Hematopoietic multipotent progenitor cell treated with erythropoietin and hydrocortisone succinate and interleukin-3 and kit ligand, for 8 days (in vitro differentiated cells): ENCODE data around the gene TMEM213.

ENCODE experiments used
- DNase-seq: peaks from one replicate; pipeline ENCODE4 v3.0.0-alpha.2; 2015

Gene TMEM213

DNA sequence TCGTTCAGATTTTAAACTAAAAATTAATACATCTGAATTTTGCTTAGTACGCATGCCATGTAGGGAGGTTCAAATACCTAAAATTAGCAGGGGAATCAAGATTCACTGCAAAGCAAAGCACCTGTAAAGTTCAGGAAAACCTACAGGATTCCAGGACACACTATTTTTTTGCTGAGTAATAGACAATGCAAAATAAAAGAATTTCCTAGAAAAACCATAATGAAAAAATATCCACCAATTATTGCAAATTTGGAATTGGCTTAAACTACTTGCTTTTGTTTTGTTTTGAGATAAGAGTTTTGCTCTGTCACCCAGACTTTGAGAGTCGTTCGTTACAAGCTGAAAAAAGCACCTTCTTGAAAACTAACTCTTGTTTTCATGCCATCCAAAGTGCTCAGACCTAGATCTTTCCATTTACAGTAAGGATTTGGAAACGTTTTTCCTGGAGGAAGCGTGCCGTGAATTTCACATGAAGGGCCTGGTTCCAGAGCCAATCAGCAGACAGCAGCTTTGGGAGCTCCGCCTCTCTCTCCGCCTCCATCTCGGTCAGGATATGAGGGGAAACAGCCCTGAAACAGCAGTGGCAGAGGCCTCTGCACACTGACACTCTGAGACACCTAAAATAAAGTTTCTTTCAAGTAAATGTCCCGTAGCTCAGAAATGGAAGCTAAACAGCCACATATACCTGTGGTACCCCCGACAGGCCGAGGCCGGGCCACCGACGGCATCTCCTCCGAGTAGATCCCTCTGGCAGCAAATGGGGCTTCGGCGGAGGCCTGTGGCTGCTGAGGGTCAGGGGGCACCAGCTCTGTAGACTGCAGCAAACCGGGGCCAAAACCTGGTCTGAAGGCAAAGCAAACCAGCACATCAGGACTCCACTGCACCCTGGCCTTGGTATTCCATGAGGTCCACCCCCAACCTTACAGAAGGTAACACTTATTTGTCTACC lies 46.1 kb downstream of the TMEM213 start:
- DNase-seq, result no peak

GRCh38 chr7:138845711-138846110 lies 47.9 kb downstream of the TMEM213 start:
- DNase-seq, result no peak

GRCh38 chr7:138848056-138848980 lies 50.5 kb downstream of the TMEM213 start:
- DNase-seq, result no peak

GRCh38 chr7:138849701-138850100 lies 51.9 kb downstream of the TMEM213 start:
- no peak for DNase-seq

- no peak for DNase-seq
These were observed 54.7 kb downstream of the TMEM213 start for GRCh38 chr7:138852469-138852868.

DNA sequence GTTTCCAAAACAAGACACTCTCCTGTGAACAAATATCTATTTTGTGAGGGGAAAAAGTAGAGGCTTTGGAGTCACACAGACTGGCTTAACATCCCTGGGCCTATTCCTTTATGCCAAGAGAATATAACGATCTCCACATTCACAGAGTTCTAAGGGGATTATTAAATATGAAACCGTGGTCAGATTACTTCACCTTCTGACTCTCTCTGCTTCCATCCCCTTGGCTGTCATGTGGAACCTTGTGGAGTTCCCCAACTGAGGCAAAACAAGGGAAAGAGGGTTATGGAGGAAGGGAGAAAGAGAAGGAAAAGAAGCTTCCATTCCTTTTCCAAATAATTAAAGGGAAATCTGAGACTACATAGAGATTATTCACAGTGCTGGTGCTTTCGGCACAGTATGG lies 55.7 kb downstream of the TMEM213 start:
- DNase-seq, result no peak

GRCh38 chr7:138854115-138854645 lies 56.4 kb downstream of the TMEM213 start:
- DNase-seq, result no peak

DNA sequence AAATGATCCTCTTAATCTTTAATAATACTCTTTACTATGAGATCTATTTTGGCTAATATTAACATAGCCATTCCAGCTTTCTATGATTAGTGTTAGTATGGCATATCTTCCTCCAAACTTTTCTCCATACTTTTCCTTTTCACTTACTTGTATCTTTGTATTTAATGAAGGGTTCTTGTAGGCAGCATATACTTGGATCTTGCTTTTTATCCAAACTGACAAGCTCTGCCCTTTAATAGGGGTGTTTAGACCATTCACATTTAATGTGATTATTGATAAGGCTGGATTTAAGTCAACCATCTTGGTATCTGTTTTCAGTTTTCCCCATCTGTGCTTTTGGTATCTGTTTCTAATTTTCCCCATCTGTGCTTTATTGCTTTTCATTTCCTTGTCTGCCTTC lies 59.9 kb downstream of the TMEM213 start:
- DNase-seq, result no peak

DNA sequence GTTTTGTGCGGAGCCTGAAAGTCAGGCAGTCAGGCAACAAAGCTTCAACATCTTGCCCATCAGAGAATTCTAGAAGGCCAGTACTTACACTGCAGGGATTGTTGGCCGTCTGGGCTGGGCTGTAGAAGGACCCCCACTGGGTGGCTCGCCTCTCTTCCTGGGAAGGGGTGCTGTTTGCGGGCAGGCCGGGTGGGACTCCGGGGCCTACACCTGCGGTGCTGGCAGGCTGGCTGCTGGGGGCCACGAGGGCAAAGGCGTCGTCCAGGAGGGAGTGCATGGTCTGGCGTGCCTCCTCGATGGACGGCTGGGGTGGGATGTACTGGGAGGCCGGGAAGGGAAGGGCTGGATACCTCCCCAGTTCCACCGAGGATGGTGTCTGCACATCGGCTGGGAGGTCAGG lies 63.3 kb downstream of the TMEM213 start:
- no peak for DNase-seq

DNA sequence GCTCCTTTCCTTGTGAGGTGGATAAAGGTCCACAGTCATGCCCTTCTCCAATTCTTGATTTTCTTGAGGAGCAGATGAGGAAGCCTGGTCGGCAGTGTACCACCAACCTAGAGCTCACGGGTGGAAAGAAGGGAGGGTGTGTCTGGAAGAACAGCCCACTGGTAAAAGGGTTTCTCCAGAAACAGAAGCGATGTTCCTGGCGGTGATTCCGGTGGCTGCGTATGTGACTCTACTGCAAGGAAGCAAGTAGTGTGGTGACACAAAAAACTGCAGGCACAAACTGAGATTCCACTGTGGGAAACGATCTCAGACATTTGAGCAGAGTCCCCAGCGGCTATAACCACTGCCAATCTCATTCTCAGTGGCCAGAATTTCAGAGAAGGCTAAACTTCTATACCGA lies 66.1 kb downstream of the TMEM213 start:
- DNase-seq, result no peak

DNA sequence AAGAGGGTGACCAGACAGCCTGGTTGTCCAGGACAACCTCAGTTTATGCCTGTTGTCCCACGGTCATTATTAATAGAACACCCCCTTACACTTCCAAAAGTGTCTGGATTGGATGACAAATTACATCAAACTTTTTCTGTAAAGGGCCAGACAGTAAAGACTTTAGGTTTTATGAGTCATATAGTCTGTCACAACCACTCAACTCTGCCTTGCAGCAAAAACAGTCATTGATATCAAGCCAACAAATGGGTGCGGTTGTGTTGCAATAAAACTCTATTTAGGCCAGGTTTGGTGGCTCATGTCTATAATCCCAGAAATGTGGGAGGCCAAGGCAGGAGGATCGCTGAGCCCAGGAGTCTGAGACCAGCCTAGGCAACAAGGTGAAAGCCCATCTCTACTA lies 66.9 kb downstream of the TMEM213 start:
- DNase-seq, result peak; percentile 32

DNA sequence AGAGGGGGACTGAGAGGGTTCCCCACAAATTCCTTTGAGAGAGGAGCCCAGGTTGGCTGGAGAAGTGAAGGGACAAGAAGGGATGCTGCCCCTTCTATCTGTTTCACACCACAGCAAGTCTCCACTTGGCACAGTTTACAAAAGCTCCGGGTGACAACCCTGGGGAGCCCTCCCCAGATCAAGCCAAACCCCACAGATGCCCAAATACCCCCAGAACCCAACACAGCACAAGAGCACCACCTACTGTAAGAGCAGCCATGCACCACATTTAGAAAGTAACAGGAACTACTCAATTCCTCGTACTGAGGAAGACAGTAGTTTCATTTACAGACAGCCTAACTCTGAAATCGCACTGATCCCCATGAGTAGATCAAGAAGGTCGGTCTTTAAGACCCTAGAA lies 68.0 kb downstream of the TMEM213 start:
- DNase-seq, result peak; percentile 49

GRCh38 chr7:138866353-138866752 lies 68.6 kb downstream of the TMEM213 start:
- no peak for DNase-seq

DNA sequence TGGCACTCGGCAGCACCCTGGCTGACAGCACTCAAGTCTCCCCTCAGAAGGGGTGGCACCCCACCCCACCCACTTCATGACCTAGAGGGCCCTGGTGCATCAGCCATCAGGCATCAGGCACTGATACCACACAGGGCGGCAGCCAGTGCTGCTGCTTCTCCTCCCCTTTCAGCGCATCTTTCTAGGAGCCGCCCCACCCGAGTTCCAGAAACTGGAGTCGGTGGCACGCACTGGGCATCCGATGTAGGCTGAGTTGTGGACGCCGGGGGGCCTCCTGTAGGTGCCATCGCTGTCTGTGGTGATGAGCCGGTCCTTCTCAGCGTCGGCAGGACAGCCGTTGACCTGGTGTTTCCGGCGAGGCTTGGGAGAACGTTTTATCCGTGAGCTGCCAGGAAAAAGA lies 70.0 kb downstream of the TMEM213 start:
- no peak for DNase-seq

- no peak for DNase-seq
These were observed 70.9 kb downstream of the TMEM213 start for GRCh38 chr7:138868711-138869110.

DNA sequence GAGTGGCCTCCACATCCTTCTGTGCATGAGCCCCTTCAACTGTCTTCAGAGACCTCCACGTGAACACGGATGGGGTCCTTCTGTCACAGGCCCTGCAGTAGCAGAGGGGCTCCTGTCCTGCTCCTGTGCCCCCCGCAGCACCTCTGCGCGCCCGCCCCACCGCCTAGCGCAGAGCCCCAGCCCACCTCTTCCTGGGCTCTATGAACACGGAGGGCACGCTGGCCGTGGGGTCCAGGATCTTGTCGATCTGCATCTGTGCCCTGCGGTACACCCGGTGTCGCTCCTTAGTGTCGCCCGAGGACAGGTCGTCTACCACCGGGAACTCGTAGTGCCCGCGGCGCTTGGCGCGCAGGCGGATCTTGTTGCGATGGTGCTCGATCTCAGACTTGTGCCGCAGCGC lies 71.6 kb downstream of the TMEM213 start:
- DNase-seq, result no peak

DNA sequence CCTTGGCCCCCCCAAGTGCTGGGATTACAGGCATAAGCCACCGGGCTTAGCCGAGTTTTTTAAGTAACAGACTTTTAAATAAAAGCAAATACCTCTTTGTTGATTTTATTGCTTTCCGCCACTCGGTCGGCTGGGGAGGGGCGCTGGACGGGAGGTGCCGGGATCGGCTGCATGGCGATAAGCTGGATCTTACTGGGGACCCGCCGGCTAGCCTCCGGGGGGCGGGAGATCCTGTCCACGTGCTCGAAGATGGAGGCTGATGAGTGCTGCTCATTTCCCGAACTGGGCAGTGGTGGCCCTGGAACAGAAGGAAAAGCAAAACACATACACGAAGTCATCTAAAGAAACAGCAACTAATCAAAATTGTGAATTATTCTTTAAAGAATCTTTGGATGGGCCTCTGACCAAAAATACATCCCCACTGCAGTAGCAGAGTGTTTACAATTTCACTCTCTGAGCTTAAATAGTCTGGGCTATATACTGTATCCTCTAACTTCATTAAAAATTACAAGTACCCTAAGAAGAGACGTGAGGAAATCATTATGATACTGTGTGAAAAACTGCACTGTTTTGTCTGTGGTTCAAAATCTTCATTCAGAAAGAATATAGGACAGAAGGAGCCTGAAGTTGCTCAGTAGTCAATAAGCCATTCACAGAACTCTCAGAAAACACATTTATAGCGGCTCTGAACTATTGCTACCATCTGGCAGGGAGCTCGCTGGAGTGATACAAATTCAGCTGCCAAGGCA lies 73.4 kb downstream of the TMEM213 start:
- no peak for DNase-seq

DNA sequence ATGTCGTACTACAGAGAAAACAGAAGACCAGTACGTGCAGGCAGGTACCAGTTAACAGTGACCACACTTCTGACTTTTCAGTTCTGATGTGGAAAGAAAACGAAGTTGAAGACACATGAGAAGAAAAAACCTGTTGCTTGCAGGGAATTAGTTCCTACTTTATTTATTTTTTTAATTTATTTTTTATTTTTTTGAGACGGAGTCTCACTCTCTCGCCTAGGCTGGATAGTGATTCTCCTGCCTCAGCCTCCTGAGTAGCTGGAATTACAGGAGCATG lies 74.0 kb downstream of the TMEM213 start:
- no peak for DNase-seq

GRCh38 chr7:138872576-138872975 lies 74.8 kb downstream of the TMEM213 start:
- DNase-seq, result peak; percentile 38

DNA sequence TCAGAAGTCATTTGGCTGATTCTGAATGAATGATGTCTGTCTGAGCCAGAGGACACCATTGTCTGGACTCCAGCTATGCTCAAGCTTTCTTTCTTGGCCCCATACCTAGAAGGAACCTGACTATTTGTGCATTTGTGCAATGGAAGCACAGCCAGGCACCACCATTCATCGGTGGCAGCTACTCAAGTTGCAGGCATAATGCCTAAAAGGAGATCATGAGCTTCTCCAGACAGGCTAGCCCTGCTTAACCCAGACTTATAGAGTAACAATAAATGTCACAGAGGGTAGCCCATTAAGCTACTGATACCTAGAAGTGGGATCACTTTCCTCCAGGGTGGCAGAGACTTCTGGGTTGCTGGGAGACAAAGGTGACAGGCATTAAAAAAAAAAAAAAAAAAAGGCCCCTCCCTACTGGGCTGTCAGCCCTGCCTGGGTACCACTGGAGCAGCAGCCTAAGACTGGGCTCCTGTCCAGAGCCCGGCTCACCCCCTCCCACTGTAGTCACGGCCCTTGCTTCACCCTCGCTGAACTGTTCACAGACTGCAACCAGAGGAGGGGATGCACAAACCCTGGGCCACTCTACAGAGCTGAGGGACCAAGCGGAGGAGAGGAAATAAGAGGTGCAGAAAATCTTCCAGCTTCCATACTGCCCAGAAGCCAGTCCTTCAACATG lies 75.6 kb downstream of the TMEM213 start:
- DNase-seq, result no peak

DNA sequence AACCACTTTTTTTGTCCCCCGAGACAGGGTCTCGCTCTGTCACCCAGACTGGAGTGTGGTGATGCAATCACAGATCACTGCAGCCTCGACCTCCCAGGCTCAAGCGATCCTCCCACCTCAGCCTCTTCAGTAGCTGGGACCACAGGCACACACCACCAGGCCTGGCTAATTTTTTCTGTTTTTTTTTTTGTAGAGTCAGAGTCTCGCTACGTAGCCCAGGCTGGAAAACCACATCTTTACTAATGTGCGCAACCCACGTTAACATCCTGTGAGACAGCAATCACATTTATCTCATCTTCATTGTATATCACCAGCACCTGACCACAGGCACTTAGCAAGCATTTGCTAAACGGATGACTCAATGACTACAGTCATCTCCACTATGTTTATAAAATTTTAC lies 78.0 kb downstream of the TMEM213 start:
- no peak for DNase-seq

DNA sequence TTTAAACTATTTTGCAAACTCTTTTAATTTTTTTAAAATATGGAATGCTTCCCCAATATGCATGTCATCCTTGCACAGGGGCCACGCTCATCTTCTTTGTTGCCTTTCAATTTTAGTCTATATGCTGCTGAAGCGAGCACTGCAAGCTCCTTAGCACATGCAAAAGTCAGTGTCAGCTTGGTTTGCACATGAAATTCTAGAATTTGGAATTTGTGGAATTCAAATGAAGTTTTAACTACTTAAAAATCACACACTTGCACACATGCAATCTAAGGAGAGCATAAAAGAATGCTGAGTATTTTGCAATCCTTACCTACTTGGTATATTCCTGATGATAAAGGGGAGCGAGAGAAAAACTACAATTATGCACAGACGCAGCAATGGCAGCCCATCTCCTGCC lies 78.5 kb downstream of the TMEM213 start:
- no peak for DNase-seq
